GM19238 (cell line): ENCODE measurements around the gene P2RY14.
A peak's percentile ranks its signal among the peaks of the same experiment; 100 is the strongest.
"Not testable (repeated sequence)": the region's sequence is repeated elsewhere in the genome, so short reads cannot be mapped to it uniquely, and the experiment has no call there.

Experiments used
- DNase-seq: peaks from one replicate; pipeline ENCODE4 v3.0.0; 2011; ENCODE audit warnings: low spot score; ENCODE audit not compliant: insufficient read length

The P2RY14 gene

DNA sequence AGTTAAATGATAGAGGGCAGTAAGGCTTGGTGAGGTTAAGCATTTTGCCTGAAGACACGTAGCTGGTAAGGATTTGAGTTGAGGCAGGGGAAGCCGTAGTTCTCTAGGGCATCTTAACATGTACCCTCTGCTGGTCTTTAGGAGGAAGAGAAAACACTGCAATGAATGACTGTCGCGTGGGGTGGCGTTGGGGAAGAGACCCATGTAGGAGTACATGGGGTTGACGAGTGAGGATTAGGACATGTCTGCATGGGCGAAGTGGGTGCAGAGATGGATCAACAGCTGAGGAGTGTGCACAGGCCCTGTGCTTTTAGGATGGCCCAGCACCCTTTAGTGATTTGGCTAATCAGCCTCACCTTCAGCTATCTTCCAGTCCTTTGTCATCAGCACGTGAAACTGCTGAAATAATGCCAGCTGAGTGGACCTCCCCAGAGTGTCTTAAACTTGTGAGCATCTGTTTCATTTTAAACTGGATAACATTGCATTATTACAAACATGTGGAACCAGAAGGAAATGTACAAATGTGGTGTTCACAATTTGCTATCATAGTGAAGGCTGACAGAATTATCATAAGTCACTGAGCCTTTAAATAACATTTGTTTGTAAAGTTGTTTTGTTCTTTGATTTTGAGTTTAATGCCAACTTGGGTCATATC, 15.3 kb downstream of the P2RY14 start:
- no peak for DNase-seq

DNA sequence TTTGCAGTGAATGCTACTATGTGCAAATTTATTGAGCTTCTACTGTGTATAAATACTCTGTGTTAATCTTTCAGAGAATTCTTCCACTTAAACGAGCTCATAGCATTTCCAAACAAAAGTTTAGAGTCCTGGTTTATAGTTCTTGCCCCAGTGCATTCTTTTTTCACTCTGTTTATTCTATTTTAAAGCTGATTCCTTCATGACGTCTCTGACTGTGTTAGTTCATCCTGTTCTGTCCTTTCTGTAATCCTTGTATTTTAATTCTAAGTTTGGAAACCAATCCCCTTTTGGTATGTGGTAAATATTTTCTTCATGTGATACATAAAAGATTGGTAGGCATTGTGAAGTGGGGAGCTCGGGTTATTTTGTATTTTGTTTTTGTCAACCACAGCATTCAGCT, 18.7 kb downstream of the P2RY14 start:
- DNase-seq, result no peak

DNA sequence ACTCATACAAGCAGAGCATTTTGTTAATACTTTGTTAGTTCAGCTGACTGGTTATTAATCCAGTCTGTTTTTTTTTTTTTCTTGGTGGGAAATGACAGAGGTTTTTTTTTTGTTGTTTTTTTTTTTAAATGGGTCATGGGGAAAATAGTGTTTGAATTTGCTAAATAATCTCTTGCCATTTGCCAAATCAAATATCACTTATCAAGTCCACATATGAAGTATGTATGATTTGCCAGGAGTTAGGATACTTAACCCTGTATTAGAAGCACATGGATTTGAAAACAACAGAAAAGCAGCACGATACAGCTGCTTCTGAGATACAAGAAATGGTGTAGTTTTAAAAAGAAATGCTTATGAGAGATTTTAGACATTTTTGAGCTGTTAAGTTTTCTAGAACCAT, 21.6 kb downstream of the P2RY14 start:
- DNase-seq, result no peak

DNA sequence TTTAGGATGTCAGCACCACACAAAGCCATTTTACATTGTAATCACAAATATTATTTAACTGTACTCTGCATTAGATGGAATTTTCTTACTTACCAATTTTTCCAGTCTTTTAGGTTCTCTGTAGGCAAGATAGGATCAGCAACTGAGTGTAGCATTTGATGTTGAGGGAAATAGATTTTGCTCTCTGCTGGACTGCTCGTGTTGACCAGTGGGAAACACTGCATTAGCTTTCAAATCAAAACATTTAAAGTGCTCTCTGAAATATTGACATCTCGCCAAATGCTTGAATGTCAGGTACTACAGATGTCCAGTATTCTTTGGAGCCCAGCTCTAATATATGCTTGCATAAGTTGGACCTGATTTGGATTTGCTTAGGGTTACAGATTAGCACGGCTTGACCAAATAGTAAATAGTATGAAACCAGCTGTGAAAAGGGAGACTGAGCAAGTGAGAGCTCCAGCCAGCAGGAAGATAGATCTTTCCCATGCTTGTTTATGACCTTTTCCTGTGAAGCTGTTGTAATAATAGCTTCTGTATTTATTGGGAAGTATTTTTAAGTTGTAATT, 29.5 kb downstream of the P2RY14 start:
- DNase-seq, result no peak

DNA sequence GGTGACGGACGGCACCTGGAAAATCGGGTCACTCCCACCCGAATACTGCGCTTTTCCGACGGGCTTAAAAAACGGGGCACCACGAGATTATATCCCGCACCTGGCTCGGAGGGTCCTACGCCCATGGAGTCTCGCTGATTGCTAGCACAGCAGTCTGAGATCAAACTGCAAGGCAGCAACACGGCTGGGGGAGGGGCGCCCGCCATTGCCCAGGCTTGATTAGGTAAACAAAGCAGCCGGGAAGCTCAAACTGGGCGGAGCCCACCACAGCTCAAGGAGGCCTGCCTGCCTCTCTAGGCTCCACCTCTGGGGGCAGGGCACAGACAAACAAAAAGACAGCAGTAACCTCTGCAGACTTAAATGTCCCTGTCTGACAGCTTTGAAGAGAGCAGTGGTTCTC, 36.3 kb downstream of the P2RY14 start:
- DNase-seq, result not testable (repeated sequence)

DNA sequence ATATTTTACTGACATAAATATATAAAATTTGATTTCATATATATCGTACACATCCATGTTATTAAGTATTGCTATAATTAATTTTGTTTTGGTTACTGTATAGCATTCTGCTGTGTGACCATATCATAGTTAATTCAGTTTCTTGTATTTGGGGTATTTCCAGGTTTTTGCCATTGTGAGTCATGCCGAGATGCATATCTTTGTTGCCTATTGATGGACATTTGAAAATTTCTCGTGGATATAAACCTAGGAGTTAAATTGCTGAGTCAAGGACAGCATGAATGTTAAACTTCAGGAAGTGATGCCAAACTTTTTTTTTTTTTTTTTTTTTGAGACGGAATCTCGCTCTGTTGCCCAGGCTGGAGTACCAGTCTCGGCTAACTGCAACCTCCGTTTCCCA, 41.6 kb downstream of the P2RY14 start:
- DNase-seq, result no peak

DNA sequence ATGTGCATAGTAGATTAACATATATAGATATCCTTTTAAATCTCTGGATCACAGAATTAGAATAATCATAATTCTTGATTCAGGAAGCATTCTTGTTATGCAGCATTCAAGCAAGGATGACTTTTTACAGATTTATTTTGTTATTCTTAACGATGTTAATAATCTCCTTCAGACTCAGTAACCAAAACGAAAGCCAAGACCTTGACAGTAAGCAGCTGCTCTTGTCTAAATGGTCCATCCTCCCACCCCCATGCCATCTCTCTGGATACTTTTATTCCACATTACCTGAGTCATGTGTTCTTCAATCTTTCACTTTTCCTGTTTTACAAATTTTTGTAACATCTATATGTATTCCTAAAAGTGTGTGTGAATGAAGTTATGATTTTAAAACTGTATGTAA, 42.0 kb downstream of the P2RY14 start:
- no peak for DNase-seq

DNA sequence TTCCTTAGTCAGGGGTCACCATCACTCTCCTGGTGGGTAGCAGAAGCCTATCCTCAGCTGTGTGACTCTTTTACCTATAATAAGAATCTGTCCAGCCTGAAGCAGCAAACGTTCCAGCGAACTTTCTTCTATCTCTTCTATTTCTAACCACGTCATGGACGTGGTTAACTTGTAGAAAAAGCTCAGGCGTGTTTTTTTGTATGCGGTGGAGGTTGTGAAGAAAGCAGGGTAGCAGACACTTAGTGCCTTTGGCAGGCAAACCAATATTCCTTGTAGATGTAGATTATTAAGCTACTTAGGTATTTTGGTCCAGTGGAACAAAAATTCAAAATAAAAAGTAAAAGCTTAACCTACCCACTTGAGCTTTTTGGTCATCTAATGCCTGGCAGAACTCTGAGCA, 43.5 kb downstream of the P2RY14 start:
- no peak for DNase-seq

DNA sequence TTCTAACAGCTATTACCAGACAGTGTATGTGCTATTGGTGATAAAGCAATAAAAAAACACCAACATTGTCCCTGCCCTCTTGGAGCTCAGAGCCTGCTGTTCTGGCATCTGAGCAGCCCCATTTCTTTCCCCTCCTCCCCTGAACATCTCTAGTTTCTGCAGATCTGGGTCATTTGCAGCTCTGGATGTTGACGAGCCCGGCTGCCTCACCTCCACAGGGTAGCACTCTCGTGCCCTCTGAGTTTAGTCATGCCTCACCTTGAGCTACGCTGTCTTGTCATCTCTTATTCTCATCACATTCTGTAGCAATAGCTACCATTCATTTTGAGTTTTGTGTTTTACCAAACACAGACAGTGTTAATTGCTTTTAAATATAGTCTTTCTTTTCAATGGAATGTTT, 45.4 kb downstream of the P2RY14 start:
- DNase-seq, result no peak

DNA sequence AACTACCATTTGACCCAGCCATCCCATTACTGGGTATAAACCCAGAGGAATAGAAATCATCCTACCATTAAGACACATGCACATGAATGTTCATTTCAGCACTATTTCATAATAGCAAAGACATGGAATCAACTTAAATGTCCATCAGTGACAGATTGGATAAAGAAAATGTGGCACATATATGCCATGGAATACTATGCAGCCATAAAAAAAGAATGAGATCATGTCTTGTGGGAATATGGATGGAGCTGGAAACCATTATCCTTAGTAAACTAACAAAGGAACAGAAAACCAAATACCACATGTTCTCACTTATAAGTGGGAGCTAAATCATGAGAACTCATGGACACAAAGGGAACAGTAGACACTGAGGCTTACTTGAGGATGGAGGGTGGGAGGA, 45.9 kb downstream of the P2RY14 start:
- not testable (repeated sequence) for DNase-seq

DNA sequence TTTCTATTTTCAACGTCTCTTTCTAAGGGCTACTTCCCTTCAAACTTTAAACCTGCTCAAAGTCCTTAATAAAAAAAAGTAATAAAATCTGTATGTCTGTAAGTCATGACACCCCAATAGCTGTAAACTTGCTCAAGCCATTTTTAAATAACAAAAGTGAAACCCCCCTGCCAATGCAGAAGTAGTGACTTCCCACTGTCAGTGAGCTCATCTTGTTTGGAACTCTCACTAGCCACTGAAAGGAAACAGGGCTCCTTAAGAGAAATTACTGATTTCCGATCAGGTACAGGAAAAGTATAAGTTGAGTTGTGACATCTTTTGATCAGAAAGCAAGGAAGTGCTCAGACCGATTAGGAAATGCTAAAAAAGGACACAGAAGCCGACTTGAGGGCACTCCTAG, 47.7 kb downstream of the P2RY14 start:
- peak; percentile 32 for DNase-seq

DNA sequence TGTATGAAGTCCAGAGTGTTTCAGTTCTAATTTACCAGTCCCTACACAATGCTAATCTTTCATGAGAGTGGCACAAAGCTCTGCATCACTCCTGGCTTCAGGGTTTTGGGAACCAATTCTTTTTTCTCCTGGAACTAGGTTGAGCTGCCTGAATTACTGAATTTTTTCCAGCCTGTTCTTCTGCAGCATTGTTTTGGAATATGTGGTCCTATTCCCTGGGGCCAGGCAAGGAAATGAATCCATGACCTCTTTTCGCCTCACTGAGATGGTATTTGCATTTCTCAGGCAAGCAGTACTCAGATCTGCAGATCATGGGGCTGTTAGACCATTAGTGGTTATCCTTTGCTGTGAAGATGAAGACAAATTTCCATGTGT, 49.7 kb downstream of the P2RY14 start:
- DNase-seq, result no peak

DNA sequence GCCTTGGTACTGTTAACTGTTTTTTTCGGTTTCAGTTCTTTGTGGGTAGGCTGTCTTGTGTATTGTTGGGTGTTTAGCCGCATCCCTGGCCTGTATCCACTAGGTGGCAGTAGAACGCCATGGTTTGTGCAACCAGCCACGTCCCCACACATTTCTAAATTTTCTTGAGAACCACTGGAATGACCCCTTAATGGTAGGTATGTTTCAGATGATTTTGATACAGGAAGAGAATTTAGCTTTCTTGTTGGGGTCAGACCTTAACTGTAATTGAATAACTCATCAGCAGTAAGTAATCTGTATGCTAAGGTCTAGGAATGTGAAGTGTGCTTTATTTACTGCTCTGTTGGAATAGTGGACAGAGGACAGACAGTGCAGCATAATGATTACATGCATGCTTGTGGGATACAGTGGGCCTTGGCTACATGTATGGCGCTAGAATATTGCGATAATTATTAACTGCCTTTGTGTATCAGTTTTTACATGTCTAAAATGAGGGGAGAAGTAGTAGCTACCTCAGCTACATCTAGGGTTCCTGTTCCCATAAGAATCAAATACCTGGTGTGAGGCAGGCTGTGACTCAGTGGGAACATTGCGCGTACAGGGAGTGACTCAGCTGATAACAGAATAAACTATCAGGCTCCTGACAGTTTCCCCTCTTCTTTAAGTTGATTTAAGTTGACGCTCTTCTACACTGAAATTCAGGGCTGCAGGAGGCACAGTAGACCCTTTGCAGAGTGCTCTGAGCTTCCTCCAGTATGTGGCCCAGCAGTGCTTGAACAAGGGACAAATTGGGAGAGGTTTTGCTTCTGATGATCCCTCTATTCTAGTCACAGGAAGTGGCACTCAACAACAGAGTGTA, 50.3 kb downstream of the P2RY14 start:
- DNase-seq, result peak; percentile 38

DNA sequence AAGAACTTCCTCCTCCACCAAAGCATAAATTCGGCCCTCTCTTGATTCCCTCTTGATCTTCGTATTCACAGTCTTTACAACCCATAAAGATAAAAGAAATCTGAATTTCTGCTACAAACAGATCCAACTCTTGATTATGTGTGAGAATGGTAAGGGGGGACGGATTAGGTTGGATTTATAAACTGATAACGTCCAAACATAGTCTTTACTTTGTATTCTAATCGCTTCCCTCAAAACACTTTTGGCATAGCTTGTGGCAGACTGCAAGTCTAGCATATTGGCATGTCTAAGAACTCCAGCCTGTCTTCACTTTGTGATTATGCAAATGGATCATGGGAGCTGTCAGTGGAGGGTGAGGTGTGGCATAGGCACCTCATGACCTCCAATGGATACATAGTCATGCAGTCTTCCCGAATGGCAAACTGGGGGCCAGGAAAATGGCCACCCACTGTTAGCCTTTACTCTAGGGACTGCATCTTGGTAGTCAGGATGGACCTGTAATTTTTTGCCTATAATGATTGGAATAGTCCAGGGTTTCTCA, 51.0 kb downstream of the P2RY14 start:
- no peak for DNase-seq

DNA sequence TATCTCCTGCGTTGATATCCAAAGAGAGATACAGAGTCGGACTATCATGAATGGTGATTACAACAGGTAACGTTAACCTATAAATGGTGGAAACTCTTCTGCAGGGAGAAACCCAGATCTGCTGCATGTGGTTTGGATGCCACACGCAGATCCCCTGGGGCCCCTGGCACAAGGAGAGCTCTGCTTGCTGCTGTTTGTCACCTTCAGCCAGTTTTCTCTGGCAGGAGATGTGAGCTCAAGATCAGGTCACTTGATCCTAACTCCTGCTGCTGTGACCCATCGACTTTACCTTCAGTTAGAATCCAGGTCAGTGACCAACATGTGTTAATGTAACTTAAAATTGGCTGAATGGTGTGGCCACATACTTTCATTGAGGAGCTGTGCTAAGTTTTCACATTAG, 51.5 kb downstream of the P2RY14 start:
- no peak for DNase-seq

DNA sequence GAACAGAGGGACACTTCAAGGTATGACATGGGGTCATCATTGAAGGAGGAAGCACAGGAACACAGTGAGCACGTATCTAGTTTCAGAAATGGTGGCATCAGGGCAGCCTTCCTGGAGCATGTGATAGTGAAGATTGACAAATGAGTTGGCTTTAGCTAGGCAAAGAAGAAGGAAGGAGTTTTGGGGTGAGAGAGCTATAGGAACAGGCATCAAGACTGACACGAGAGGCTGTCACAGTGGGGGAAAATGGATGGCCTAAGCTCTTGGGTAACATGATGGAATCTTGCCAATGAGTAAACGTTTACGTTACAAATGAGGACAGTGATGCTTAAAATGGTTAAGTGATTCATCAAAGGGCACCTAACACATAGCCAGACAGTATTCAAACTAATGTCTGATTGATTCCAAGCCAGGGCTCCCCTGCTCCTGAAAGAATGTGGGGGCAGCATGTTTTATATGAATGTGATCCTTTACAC, 52.2 kb downstream of the P2RY14 start:
- DNase-seq, result no peak

DNA sequence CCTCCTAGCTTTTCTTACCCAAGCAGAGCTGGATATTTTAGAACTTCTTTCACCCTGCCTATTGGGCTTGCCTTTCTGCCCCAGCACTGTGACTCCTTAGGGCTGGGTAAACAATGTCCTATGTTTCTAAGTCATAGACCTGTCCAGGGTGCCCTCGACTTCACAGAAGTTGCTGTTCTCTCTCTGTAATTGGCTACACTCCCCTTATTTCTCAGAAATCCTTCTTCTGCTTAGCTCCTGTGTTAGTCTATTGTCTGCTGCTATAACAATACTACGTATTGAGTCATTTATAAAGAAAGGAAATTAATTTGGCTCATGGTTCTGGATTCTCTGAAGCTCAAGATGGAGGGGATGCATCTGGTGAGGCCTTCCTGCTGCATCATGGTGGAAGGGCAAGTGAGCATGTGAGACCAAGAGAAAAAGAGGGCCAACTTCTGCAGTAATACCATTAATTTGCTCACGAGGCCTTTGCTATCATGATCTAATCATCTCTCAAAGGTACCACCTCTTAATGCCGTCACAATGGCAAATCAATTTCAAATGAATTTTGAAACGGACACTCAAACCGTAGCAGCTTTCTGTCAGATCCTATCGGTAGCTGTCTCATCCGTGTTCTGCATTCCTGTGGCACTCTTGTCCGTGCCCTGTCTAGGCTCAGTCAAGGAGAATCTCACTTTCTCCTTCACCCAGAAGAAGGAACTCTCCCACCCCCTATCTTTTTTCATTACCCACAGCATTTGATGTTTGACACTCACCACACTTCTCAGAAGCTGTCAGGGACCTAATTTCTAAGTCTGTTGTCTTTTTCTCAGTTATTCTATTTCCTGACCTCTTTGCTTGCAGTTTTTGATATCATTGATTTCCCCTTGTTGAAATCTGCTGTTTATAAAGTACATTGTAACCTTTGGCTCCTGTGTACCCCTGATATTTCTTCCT, 53.0 kb downstream of the P2RY14 start:
- no peak for DNase-seq

DNA sequence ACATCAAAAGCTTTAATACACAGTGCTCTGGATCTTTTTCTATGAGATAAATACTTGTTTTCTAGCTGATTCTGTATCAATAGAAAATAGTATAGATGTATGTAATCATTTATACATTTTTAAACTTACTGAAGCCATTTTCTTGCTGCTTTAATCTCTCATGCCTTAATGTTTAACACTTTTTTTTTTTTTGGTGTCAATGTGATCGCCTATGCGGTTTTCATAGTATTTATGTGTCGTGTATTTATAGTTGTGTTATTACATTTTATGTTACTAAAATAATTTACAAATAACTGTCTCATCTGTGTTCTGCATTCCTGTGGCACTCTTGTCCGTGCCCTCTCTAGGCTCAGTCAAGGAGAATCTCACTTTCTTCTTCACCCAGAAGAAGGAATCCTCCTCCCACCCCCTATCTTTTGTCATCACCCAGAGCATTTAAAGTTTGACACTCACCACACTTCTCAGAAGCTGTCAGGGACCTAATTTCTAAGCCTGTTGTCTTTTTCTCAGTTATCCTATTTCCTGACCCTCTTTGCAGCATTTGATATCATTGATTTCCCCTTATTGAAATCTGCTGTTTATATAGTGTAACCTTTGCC, 54.0 kb downstream of the P2RY14 start:
- DNase-seq, result no peak

DNA sequence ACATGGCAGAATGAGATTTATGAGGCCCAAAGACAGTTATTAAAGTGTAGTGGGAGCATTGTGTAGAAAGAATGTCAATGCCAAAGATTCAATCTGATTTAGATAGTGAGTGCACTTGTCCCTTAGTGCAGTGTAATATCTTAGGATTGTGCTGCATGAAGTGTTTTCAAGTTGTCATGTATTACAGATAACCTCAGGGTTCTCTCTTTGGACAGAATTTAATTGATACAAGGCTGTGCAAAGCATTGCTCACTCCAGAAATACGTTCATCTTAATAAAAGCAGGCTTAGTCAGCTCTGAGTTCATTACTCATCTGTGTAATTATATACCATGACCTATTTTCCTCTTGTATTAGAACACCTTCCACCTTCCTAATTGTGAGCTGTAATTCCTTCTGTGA, 59.3 kb downstream of the P2RY14 start:
- DNase-seq, result no peak

DNA sequence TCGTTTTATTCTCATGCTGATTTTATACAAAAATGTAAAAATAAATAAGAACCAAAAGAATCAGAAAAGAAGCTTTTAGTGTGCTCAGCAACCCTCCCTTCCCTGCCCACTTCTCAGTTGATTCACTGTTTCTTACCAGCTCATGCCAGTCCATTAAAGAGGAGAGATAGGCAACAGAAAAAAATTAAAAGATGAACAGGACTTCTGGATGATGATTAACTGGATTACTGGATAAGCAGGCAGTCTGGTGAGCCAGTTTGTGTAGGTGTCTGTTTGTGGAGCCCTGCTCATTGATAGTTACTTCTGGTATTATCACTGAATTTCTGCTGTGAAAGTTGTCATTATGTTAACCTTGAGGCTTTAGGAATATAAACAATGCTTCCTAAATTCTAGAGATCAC, 60.2 kb downstream of the P2RY14 start:
- no peak for DNase-seq
